Brain microvascular endothelial cell (primary cell): Measurements from ENCODE around the gene MLLT1.

Source experiments
- DNase-seq: peaks from one replicate; pipeline ENCODE4 v3.0.0-alpha.2; 2020
- H3K27ac ChIP-seq: fragments of 250-450 bp; sonication (Bioruptor Pico); 2 replicates; pipeline ENCODE4 v1.5.1; 2020; ENCODE audit warnings: mild to moderate bottlenecking, moderate library complexity
- H3K27me3 ChIP-seq: fragments of 250-450 bp; sonication (Bioruptor Pico); replicated peaks from 2 replicates; pipeline ENCODE4 v1.5.1; 2020; ENCODE audit warnings: mild to moderate bottlenecking
- H3K36me3 ChIP-seq: fragments of 250-450 bp; sonication (Bioruptor Pico); replicated peaks from 2 replicates; pipeline ENCODE4 v1.5.1; 2020; ENCODE audit warnings: mild to moderate bottlenecking
- H3K4me3 ChIP-seq: 2 replicates; pipeline ENCODE4 v1.5.1; 2011; ENCODE audit warnings: low read depth, mild to moderate bottlenecking, control low read depth, low read length, moderate library complexity
- in situ Hi-C: cut with HindIII; loops from 2 replicates; pipeline ENCODE4 v1.10.0; 2017; ENCODE audit warnings: low sequenced_read_pairs, low pct_ligation_motif_present
- TF ChIP-seq, protein P1 (sequence below): IDR thresholded peaks from 2 replicates; pipeline ENCODE4 v1.5.1; 2011; ENCODE audit warnings: low read depth, mild to moderate bottlenecking, moderate library complexity, low read length, control low read depth, inconsistent platforms; ENCODE audit errors: missing control alignments

The MLLT1 gene

DNA sequence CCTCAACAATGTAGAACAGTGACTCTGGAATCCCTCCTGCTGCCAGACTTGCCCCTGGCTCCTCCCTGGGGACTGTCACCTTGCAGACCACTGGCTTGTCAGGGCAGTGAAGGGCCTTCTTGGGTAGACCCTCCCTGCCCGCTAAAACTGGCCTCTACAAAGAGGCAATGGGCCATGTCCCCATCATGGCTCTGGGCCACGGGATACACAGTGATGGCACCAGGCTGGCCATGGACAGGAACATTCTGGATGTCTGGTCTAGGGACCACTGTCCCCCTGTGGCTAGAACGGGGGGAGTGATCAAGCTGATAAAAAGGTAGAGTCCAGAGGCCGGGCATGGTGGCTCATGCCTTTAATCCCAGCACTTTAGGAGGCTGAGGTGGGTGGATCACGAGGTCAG lies 83.4 kb downstream of the MLLT1 start:
- Histone ChIP-seq H3K36me3 (no peaks in the 10 kb centered on the region), H3K27ac (no peak overlapping the region), H3K27me3 (no peaks in the 10 kb centered on the region), H3K4me3 (no peak overlapping the region)
- in situ Hi-C loops: no loop called here
- TF ChIP-seq, protein P1, sequence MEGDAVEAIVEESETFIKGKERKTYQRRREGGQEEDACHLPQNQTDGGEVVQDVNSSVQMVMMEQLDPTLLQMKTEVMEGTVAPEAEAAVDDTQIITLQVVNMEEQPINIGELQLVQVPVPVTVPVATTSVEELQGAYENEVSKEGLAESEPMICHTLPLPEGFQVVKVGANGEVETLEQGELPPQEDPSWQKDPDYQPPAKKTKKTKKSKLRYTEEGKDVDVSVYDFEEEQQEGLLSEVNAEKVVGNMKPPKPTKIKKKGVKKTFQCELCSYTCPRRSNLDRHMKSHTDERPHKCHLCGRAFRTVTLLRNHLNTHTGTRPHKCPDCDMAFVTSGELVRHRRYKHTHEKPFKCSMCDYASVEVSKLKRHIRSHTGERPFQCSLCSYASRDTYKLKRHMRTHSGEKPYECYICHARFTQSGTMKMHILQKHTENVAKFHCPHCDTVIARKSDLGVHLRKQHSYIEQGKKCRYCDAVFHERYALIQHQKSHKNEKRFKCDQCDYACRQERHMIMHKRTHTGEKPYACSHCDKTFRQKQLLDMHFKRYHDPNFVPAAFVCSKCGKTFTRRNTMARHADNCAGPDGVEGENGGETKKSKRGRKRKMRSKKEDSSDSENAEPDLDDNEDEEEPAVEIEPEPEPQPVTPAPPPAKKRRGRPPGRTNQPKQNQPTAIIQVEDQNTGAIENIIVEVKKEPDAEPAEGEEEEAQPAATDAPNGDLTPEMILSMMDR: no peak
- no peak for DNase-seq

DNA sequence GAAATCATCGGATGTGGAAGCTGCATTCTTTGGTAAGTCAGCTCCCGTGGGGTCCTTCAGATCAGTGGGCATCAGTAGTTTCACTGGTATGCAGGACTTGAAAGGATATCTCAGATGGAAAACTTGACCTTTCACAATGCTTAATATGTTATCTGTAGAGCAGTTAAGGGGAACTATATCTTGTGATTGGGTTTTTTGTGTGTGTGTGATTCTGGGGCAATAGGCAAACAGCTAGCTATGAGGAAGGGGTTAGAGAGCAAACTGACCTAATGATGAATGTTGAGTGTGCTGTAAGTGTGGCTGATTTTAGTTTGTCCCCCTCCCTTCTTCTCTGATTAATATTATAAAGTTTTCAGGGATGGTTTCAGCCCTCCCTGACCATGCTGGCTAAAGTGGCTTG lies 91.0 kb downstream of the MLLT1 start:
- TF ChIP-seq, protein P1: no peak
- no peak overlapping the region for H3K27ac ChIP-seq
- in situ Hi-C loops: no loop called here
- H3K4me3 ChIP-seq: no peak overlapping the region
- no peaks in the 10 kb centered on the region for H3K36me3 ChIP-seq
- H3K27me3 ChIP-seq: no peaks in the 10 kb centered on the region
- no peak for DNase-seq

DNA sequence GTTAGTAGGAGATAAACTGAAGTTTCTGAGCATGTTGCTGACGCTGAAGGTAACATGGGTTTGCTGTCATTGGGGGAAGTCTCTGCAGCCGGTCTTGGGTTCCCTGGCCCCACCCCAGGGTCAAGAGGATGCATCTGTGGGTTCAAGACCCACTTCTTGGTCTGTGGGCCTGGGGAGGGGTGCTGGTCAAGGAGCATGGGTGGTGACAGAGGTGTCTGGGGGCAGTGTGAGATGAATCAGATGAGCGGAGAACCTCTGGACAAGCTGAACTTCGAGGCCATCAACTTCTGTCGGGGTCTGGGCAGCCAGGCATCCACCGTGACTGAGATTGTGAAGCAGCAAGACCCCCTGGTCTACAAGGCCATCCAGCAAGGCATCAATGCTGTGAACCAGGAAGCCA lies 92.4 kb downstream of the MLLT1 start:
- H3K36me3 ChIP-seq: no peaks in the 10 kb centered on the region
- no peak overlapping the region for H3K4me3 ChIP-seq
- H3K27ac ChIP-seq: no peak overlapping the region
- DNase-seq: no peak
- in situ Hi-C loops: no loop called here
- H3K27me3 ChIP-seq: no peaks in the 10 kb centered on the region
- TF ChIP-seq, protein P1: no peak

DNA sequence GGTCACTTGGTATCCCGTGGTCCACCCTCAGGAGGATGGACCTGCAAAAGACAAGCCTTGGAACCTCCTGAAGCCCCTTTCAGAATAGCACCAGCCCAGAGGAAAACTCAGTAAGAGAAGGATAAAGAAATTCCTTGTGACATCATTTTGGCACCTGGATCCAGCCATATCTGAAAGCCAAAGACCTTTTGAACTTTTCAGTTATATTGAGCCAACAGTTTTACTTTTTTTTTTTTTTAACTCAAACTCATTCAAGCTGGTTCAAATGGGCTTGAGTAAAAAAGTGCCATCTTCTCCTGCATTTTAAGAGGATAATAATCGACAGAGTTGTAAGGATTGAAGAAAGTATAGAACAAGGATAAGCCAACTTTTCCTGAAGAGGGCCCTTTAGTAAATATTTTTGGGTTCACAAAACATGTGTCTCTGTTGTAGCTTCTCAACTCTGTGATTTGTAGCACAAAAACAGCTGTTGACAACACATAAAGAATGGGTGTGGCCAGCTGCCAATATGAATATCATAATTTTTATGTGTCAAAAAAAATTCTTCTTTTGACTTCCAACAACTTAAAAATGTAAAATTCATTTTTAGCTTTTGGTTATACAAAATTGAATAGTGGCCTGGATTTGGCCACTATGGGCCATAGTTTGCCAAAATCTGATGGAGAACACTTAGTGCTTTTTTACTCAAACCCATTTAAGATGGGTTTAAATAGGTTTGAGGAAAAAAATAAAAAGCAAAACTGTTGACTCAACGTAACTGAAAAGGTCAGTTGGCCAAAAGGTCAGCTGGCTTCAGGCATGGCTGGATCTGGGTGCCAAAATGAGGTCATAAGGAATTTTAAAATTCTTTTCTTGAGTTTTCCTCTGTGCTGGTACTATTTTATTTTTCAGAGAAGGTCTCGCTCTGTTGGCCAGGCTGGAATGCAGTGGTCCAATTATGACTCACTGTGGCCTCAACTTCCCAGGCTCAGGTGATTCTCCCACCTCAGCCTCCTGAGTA lies 93.6 kb downstream of the MLLT1 start:
- TF ChIP-seq, protein P1: no peak
- H3K27me3 ChIP-seq: no peaks in the 10 kb centered on the region
- in situ Hi-C loops: no loop called here
- H3K27ac ChIP-seq: no peak overlapping the region
- H3K4me3 ChIP-seq: no peak overlapping the region
- DNase-seq: no peak
- no peaks in the 10 kb centered on the region for H3K36me3 ChIP-seq

DNA sequence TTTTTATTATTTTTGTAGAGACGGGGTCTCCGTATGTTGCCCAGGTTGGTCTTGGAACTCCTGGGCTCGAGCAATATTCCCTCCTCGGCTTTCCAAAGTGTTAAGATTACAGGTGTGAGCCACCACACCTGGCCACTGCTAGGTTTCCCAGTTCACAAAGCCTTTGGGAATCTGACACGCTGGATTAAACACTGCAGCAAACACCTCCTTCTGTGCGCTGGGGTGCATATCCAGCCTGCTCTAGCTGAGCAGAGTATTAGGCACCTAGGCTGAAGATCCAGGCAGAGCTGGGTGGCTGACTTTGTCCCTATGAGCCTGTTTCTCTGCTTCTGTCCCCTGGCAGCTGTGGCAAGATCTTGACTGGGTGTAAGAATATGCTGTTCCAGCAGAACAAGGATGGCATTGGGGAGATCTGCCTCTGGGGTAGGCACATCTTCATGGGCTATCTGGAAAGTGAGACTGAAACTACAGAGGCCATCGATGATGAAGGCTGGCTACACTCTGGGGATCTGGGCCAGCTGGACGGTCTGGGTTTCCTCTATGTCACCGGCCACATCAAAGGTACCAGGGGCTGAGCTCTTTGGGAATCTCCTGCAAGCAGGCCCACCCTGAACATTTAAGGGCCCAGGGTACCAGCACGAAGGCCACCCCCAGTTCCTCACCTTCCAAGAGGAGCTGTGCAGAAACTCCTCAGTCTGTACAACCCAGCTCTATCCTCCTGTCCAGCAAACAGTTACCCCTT lies 94.5 kb downstream of the MLLT1 start:
- H3K4me3 ChIP-seq: no peak overlapping the region
- H3K27me3 ChIP-seq: no peaks in the 10 kb centered on the region

More for the DNA sequence above, 94.5 kb downstream of the MLLT1 start:
- Histone ChIP-seq H3K36me3 (no peaks in the 10 kb centered on the region), H3K27ac (no peak overlapping the region)
- in situ Hi-C loops: no loop called here
- TF ChIP-seq, protein P1: no peak
- no peak for DNase-seq
